ENCODE measurements around the gene CPA4. TPM values are rescaled to one million over a fixed set of nuclear protein-coding genes. Genes with fewer than 3 reads are reported as not detected.

CPA4 gene
- total RNA-seq, 4 donors from 2014 or later, result 5.3 to 12.3 (median 9.6) TPM

- no peaks in the 10 kb centered on the region for H3K36me3 ChIP-seq
- H3K27me3 ChIP-seq, result no peaks in the 10 kb centered on the region
- no peak overlapping the region for H3K4me3 ChIP-seq
- intact Hi-C loops (cut with DNase I), result no loop called here
- no peaks in the 10 kb centered on the region for H3K9me3 ChIP-seq
- 37 to 43% methylated on average over 2 of the region's 2 CpGs for WGBS, 2 donors
- no peak for TF ChIP-seq POLR2A (IDR thresholded peaks at IDR 0.05)
- TF ChIP-seq, protein P1, sequence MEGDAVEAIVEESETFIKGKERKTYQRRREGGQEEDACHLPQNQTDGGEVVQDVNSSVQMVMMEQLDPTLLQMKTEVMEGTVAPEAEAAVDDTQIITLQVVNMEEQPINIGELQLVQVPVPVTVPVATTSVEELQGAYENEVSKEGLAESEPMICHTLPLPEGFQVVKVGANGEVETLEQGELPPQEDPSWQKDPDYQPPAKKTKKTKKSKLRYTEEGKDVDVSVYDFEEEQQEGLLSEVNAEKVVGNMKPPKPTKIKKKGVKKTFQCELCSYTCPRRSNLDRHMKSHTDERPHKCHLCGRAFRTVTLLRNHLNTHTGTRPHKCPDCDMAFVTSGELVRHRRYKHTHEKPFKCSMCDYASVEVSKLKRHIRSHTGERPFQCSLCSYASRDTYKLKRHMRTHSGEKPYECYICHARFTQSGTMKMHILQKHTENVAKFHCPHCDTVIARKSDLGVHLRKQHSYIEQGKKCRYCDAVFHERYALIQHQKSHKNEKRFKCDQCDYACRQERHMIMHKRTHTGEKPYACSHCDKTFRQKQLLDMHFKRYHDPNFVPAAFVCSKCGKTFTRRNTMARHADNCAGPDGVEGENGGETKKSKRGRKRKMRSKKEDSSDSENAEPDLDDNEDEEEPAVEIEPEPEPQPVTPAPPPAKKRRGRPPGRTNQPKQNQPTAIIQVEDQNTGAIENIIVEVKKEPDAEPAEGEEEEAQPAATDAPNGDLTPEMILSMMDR (IDR thresholded peaks at IDR 0.05), result no peak
- H3K27ac ChIP-seq, result no peak overlapping the region
- no peak for DNase-seq
- peaks cover 0 to 17% (median 8%) of the 10 kb centered on the region in 3 donors for H3K4me1 ChIP-seq
Measured at GRCh38 chr7:130303127-130303526, 10.2 kb downstream of the CPA4 start.

- DNase-seq, result no peak
- Histone ChIP-seq H3K27ac (no peak overlapping the region), H3K4me3 (no peak overlapping the region), H3K4me1 (peaks cover 0 to 16% (median 8%) of the 10 kb centered on the region in 3 donors), H3K27me3 (no peaks in the 10 kb centered on the region), H3K9me3 (no peaks in the 10 kb centered on the region), H3K36me3 (no peaks in the 10 kb centered on the region)
- WGBS, 2 donors, result 59 to 75% methylated on average over 5 of the region's 5 CpGs
- TF ChIP-seq, protein P1 (IDR thresholded peaks at IDR 0.05), result no peak
- TF ChIP-seq POLR2A (IDR thresholded peaks at IDR 0.05), result no peak
- intact Hi-C loops (cut with DNase I), result no loop called here
Measured at GRCh38 chr7:130303551-130303950, 10.6 kb downstream of the CPA4 start.

DNA sequence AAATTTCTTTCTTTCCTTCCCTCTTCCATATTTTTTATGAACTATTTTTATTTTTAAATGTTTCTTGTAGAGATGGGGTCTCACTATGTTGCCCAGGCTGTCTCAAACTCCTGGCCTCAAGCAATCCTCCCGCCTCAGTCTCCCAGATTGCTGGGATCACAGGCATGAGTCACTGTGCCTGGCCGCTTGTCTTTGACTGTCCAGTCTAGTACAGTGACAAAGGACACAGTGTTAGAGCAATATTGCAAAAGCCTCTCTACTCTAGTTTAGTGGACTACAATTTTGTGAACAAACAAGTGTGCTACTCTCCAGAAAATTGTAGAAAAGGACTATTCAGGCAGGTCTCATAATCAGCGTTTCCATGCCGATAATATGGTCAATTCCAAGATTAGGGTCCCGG, 11.0 kb downstream of the CPA4 start:
- H3K4me1 ChIP-seq, result peaks cover 0 to 11% (median 8%) of the 10 kb centered on the region in 3 donors
- no peaks in the 10 kb centered on the region for H3K36me3 ChIP-seq
- TF ChIP-seq, protein P1 (IDR thresholded peaks at IDR 0.05), result no peak
- no peak for TF ChIP-seq POLR2A (IDR thresholded peaks at IDR 0.05)
- H3K9me3 ChIP-seq, result no peaks in the 10 kb centered on the region
- no peak for DNase-seq
- H3K27ac ChIP-seq, result no peak overlapping the region
- no peak overlapping the region for H3K4me3 ChIP-seq
- WGBS, 2 donors, result 82 to 94% methylated on average over 5 of the region's 5 CpGs
- intact Hi-C loops (cut with DNase I), result no loop called here
- no peaks in the 10 kb centered on the region for H3K27me3 ChIP-seq

- Histone ChIP-seq H3K4me3 (no peak overlapping the region), H3K36me3 (no peaks in the 10 kb centered on the region), H3K9me3 (no peaks in the 10 kb centered on the region), H3K27ac (no peak overlapping the region), H3K27me3 (no peaks in the 10 kb centered on the region), H3K4me1 (peaks cover 0 to 2% (median 0%) of the 10 kb centered on the region in 3 donors)
- intact Hi-C loops (cut with DNase I), result no loop called here
- DNase-seq, result no peak
- TF ChIP-seq, protein P1 (IDR thresholded peaks at IDR 0.05), result no peak
- no peak for TF ChIP-seq POLR2A (IDR thresholded peaks at IDR 0.05)
- WGBS, 2 donors, result 87 to 92% methylated on average over 3 of the region's 3 CpGs
Measured at GRCh38 chr7:130304878-130305277, 11.9 kb downstream of the CPA4 start.

- no peak overlapping the region for H3K27ac ChIP-seq
- H3K4me1 ChIP-seq, result no peaks in the 10 kb centered on the region
- no peak overlapping the region for H3K4me3 ChIP-seq
- H3K27me3 ChIP-seq, result no peaks in the 10 kb centered on the region
- WGBS, 2 donors, result 86 to 88% methylated on average over 16 to 19 of the region's 21 CpGs
- H3K36me3 ChIP-seq, result no peaks in the 10 kb centered on the region
- no peaks in the 10 kb centered on the region for H3K9me3 ChIP-seq
- TF ChIP-seq, protein P1 (IDR thresholded peaks at IDR 0.05), result no peak
- no peak for TF ChIP-seq POLR2A (IDR thresholded peaks at IDR 0.05)
- no peak for DNase-seq
- intact Hi-C loops (cut with DNase I), result no loop called here
Measured at GRCh38 chr7:130305433-130306042, 12.6 kb downstream of the CPA4 start.
